ENCODE measurements around the gene KSR2.

Gene KSR2

DNA sequence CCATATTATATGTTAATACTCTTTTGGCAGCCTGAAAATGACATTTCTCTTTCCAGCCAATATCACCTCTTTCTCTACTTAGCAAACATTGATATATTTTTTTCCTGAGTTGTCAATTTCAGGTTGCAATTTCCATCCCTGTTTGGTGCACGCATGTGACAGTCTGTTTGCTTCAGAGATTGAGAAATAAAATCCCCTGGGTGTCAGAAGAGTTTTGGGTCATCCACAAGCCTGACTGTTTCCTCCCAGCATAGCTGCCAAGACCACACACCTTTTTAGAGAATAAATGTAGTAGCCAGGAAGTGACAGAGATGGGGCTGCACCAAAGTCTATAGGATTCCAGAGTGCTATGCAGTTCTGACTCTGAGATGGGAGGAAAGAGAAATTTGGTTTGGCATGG, 462.5 kb downstream of the KSR2 start:
- Histone ChIP-seq H3K4me3 (ENCODE audit: low read depth, low read length) (no peak overlapping the region), H2AFZ (no peak overlapping the region), H3K36me3 (ENCODE audit: control insufficient read depth, insufficient read depth, low read length) (no peaks in the 10 kb centered on the region), H3K9me3 (ENCODE audit: control insufficient read depth, low read length) (no peaks in the 10 kb centered on the region), H3K27ac (no peak overlapping the region), H3K9ac (no peak overlapping the region), H3K4me2 (ENCODE audit: low read length) (no peak overlapping the region), H3K79me2 (no peaks in the 10 kb centered on the region), H3K27me3 (ENCODE audit: control insufficient read depth, insufficient read depth, low read length) (no peaks in the 10 kb centered on the region), H3K4me1 (no peaks in the 10 kb centered on the region)
- no peak for TF ChIP-seq CTCF (IDR thresholded peaks at IDR 0.05)

DNA sequence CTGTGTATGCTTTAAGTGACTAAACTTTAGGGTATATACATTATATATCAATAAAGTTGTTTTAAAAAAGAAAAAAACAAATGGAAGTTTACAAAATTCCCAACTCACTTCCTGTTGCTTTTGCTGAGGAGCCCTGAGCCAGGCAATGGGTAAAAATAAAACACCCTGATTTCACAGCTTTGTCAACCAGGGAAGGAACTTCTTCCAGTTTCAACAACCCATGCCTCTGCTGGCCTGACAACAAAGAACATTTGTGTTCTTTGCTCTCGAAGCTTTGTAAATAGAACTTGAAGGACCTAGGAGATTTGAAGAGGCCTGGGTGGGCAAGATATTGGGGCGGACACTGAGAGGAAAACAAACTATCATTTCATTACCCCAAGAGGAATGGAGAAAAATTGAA, 466.2 kb downstream of the KSR2 start:
- Histone ChIP-seq H3K9me3 (ENCODE audit: control insufficient read depth, low read length) (no peaks in the 10 kb centered on the region), H3K4me2 (ENCODE audit: low read length) (no peak overlapping the region), H3K36me3 (ENCODE audit: control insufficient read depth, insufficient read depth, low read length) (no peaks in the 10 kb centered on the region), H3K79me2 (no peaks in the 10 kb centered on the region), H3K27me3 (ENCODE audit: control insufficient read depth, insufficient read depth, low read length) (no peaks in the 10 kb centered on the region), H3K4me1 (no peaks in the 10 kb centered on the region), H3K27ac (no peak overlapping the region), H2AFZ (no peak overlapping the region), H3K4me3 (ENCODE audit: low read depth, low read length) (no peak overlapping the region), H3K9ac (no peak overlapping the region)
- no peak for TF ChIP-seq CTCF (IDR thresholded peaks at IDR 0.05)

DNA sequence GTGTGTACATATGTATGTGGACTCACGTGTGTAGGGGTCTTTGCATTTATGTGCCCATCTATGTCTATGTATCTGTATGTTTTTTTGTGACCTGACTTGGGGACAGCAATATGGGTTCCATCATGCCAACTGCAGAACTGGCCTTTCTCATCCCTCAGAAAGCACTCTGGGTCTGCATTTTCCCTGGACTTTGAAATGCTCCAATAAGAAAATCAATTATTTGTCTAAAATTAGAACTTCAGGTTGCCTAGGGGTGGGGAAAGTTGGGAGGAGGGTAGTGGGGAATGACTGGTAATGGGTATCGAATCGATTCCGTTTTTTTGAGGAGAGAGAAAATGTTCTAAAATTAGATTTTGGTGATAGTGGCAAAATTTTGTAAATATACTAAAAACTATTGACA, 466.6 kb downstream of the KSR2 start:
- no peak for TF ChIP-seq CTCF (IDR thresholded peaks at IDR 0.05)
- Histone ChIP-seq H3K4me2 (ENCODE audit: low read length) (no peak overlapping the region), H3K27ac (no peak overlapping the region), H3K27me3 (ENCODE audit: control insufficient read depth, insufficient read depth, low read length) (no peaks in the 10 kb centered on the region), H3K36me3 (ENCODE audit: control insufficient read depth, insufficient read depth, low read length) (no peaks in the 10 kb centered on the region), H3K4me1 (no peaks in the 10 kb centered on the region), H3K4me3 (ENCODE audit: low read depth, low read length) (no peak overlapping the region), H3K9me3 (ENCODE audit: control insufficient read depth, low read length) (no peaks in the 10 kb centered on the region), H3K79me2 (no peaks in the 10 kb centered on the region), H3K9ac (no peak overlapping the region), H2AFZ (no peak overlapping the region)

DNA sequence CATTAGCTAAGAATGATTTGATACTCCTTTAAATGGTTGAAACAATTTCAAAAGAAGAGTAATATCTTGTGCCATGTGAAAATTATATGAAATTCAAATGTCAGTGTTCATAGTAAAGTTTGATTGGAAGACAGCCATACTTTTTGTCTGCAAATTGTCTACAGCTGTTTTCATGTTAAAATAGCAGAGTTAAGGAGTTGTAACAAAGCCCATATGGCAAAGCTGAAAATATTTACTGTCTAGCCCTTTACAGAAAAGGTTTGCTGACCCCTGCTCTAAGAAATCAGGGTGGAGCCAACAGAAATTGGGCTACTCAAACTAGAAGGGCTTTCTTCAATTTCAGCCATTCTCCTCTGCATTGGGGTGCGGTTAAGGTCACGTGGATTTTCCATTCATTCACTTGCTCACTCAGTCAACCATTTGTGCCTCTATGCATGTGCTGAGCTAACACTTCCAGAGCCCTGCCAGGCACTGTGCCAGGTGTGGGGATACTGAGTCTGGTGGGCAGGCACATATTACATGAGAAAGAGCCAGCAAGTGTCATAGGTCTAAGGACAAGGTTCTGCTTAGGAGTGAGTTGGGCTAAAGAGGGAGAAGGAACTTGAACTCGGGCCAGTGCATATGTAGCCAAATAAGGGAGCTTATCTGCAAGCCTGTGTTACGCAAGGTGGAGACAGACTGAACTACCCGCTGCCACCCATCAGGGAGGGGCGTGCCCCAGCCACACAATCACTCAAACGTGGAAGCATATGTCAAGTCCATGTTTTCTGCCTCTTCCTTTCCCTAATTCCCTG, 467.5 kb downstream of the KSR2 start:
- no peak overlapping the region for H2AFZ ChIP-seq
- no peaks in the 10 kb centered on the region for H3K9me3 ChIP-seq (ENCODE audit: control insufficient read depth, low read length)
- H3K27ac ChIP-seq, result no peak overlapping the region
- H3K9ac ChIP-seq, result no peak overlapping the region
- no peak for TF ChIP-seq CTCF (IDR thresholded peaks at IDR 0.05)
- no peak overlapping the region for H3K4me3 ChIP-seq (ENCODE audit: low read depth, low read length)
- no peaks in the 10 kb centered on the region for H3K79me2 ChIP-seq
- H3K36me3 ChIP-seq (ENCODE audit: control insufficient read depth, insufficient read depth, low read length), result no peaks in the 10 kb centered on the region
- H3K27me3 ChIP-seq (ENCODE audit: control insufficient read depth, insufficient read depth, low read length), result no peaks in the 10 kb centered on the region
- no peak overlapping the region for H3K4me2 ChIP-seq (ENCODE audit: low read length)
- no peaks in the 10 kb centered on the region for H3K4me1 ChIP-seq

All from parathyroid adenoma (tissue), 2 donors.